Activated gamma-delta T cell treated with anti-CD3 and anti-CD28 coated beads, Interleukin-2, amount 50 U/mL, for 16 hours (primary cell): ENCODE data around the gene CDKN2B-AS1.

Experiments
- DNase-seq: peaks from one replicate; pipeline ENCODE4 v3.0.0-alpha.2; 2020; ENCODE audit warnings: low read depth

The CDKN2B-AS1 gene

DNA sequence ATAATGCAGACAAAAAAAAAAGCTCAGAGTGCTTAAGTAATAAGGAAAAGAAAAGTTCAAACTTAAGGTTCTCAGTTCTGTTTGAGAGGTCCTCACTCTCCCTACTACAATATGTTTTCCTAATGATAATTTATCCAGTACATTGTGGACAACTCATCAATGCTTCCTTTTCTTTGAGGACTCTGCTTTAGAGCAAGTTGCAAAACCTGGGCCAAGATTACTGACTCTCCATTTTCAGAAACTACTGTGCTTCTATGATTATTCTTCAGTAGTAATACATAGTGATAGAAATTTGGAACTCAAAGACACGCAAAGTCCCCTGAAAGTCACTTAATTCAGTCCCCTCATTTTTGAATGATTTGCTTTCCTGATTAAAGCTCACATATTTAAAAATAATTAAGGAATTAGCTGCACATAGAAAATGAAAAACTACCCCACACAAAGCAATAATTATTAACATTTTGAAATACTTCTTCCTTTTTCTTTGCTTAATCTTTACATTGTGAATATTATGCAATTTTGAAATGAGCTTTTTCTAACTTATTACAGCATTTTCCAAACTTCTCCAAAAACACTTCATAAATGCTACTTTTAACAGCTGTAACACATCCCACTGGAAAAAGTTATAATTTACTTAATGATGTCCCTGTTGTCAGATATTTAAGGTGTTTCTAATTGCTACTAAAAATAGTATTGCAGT lies 11.6 kb upstream of the CDKN2B-AS1 start:
- no peak for DNase-seq

- no peak for DNase-seq
These were observed 11.0 kb upstream of the CDKN2B-AS1 start for GRCh38 chr9:21983561-21983935.

DNA sequence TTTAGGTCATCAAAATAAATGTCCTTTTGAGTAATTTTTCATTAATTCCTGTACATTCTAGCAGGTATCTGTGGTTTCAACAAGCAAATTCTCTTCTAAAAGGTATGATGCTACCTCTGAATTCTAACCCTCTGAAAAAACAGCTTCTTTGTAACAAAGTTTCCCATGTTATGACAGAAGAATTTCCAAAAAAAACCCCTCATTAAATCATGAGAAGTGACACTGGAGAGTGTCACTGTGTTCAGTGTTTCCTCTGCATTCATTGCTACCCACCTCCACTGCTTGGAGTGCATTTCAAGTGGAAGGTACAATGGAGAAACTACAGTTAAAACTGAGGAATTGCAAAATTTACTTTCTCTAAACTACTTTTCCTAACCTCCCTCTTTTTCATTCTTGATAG lies 10.5 kb upstream of the CDKN2B-AS1 start:
- no peak for DNase-seq

DNA sequence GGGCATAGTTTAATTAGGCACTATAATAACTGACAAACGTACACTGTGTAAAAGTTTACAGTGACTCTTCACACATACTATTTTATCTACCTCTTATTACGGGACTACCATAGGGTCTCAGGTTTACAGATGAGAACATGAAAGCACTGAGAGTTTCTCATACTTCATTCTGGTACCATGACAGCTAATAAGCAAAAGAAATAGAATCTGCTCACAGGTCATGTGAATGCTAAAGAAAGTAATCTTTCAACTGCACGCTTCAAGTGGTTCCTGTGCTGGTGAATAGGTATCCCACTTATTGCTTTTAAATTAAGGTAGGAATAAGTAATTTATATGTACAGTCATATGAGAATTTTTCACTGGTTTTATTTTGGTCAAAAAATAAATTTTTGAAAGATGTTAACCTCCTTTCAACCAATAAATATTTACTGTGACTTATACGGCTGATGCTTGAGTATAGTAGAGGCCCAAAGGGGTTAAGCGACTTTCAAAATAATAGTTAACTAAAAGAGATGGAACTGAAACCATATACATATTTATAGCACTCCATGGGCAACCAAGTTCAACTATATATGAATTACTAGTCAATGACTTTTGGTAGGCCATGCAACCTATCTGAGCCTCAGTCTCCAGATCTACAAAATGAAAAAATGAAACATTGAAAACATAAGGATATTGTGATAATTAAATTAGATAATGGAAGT lies 8.5 kb upstream of the CDKN2B-AS1 start:
- no peak for DNase-seq

DNA sequence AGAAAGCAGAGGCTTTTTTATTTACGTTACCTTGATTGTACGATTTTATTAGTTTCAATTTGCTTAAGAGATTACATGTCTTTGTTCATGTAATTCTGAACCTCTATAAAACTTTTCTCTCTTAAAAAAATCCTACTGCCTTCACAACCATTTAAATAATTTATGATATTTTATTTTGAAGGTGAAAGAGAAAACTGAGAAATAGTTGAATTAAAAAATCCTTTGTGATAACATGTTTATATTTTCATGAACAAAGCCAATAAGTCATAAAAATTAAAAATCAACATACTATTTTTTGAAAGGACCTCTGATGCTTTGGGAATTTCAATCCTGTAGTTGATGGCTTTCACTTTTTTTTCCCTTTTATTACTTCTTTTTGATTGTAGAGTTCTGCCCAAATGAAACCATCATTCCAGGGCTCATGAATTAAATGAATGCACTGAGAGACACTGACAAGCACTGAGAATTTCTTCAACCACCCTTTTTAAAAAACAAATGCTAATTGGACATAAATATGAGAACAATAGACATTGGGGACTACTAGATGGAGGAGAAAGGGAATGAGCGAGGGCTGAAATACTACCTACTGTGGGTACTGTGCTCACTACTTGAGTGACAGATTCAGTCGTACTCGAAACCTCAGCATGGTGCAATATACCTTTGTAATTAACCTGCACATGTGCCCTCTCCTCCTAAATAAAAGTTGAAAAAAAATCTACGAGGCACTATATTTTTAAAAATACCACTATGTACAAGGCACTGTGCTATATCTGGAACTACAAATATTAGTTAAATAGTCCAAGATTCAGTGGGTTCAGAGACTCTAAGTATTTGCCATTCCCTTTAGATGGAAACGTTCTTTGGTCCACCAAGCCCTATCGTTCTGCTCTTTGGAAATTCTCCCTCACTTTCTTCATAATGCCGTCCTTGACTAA lies 6.3 kb upstream of the CDKN2B-AS1 start:
- DNase-seq: no peak

DNA sequence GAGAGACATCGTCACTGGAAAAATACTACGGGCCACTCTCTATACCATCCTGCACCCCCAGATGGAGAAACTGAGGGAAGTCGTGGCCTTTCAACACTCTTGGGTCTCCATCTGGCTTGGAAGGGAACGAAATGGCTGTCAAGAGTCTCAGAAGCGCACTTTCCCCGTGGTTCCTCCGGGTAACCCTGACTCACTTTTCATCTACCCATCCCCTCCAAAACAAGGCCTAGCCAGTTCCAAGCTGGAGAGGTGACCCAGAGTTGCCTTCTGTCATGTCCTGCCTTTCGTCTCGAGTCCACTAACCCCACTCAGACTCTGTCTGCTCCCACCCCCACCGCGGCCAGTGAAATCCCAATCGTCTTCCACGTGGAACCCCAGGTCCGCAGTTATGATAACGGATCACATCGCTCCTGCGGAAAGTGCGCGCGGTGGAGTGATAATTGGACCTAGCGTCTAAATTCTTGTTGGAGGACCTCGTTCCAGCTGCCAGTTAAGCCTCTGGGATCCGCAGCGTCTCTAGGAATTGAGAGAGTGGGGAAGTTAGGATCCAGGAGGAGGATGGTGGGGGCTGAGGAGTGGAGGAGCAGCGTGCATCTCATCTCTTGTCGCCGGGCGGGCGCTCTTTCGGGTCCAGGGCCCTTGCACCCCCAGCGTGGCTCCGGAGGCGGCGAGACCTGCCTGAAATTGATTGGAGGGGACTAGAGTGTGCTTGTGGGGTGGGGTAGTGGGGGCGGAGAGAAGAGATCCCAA lies 5.0 kb upstream of the CDKN2B-AS1 start:
- DNase-seq: no peak

GRCh38 chr9:21991072-21991959 lies 3.3 kb upstream of the CDKN2B-AS1 start:
- no peak for DNase-seq

GRCh38 chr9:21993007-21993406 lies 1.6 kb upstream of the CDKN2B-AS1 start:
- DNase-seq: no peak

DNA sequence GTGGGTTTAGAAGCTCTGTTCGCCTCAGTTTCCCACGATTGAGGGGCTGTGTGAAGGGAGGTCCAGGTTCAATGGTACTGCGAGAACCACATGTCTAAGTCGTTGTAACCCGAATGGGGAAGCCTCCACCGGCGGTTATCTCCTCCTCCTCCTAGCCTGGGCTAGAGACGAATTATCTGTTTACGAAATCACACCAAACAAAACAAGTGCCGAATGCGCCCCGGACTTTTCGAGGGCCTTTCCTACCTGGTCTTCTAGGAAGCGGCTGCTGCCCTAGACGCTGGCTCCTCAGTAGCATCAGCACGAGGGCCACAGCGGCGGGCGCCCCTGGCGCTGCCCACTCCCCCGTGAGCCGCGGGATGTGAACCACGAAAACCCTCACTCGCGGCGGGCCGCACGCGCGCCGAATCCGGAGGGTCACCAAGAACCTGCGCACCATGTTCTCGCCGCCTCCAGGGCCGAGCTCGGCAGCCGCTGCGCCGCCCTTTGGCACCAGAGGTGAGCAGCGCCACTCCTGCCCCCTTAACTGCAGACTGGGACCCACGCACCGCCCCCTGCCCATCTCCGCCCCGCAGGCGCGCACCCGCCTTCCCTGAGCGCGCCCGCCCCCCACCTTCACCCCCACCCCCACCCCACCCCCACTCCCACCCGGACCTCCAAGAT lies 567 bp upstream of the CDKN2B-AS1 start, which contains the start of gene CDKN2A:
CDKN2A (minus strand) TSS at position 500 of the 663 bp plus-strand sequence.
- no peak for DNase-seq

- peak; percentile 50 for DNase-seq
These were observed 545 bp downstream of the CDKN2B-AS1 start for GRCh38 chr9:21995006-21995665.

DNA sequence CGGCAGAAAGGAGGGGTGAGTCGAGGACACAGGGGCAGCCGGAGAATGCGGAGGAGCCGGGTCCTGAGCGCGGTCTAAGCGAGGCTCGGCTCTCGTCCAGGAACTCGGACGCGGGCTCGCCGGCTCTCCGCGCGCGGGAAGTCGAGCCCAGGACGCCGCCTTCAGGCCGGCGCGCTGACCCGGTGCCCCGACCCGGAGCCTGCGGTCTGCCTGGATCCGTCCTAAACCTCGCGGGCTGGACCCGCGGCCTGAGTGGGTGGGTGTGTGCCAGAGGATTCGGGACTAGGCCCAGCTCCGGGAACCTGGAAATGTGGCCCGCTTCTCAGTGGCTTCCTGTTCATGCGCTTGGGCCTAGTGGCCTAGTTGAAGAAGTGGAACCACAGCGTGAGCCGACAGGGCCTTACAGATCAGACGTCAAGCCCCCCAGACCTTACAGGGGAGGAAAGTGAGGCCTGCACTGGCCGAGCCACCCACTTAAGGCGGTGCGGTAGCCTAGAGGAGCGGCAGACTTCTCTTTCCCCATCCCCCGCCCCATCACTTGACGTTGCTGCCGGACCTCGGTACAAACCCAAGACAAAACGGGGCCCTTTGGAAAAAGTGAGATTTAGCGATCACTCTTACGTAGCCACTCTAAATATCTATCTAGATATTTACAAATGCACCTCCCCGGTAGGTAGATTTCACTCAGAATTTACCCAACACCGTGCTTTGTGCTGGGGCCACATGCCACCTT lies 1.2 kb downstream of the CDKN2B-AS1 start:
- DNase-seq: no peak

DNA sequence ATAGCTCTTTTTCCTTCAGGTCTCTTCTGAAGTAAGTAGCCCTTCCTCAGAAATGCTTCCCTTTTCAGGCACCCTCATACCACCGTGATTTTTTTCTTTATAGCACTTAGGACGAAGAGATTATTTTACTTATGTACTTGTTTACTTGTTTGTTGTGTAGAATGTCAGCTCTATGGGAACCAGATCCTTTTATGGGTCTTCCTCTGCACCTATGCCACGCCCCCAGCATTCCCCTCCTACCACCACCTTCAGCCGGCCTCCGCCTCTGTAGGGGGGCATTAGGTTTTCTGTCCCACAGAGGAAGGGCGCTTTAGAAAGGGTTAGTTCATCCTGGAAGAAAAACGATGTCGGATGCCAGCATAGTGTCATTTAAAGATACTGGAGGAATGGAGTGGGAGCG lies 1.8 kb downstream of the CDKN2B-AS1 start:
- DNase-seq: no peak

DNA sequence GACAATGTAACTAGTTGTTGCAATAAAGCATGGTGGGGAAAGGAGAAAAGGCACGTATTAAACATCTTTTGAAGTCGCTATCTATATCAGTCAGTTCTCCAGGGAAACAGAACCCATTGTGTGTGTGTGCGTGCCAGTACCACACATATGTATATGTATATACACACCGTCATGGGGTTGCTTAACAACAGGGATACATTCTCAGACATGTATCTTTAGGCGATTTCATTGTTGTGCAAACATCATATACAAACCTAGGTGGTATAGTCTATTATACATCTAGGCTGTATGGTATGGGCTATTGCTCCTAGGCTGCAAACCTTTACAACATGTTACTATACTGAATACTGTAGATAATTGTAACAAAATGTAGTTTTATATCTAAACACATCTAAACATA lies 2.3 kb downstream of the CDKN2B-AS1 start:
- DNase-seq: no peak

DNA sequence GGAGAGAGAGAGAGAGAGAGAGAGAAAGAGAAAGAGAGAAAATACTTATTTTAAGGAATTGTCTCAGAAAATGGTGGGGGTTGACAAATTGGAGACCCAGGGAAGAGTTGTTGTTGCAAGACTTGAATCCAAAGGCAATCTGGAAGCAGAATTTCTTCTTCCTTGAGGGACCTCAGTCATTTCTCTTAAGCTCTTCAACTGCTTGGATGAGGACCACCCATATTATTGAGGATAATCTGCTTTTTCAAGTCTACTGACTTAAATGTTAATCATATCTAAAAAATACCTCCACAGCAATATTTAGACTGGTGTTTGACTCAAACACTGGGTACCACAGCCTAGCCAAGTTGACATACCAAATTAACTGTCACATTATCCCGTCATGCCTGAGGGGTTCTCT lies 2.9 kb downstream of the CDKN2B-AS1 start:
- DNase-seq: no peak

- DNase-seq: no peak
These were observed 3.4 kb downstream of the CDKN2B-AS1 start for GRCh38 chr9:21998026-21998425.

DNA sequence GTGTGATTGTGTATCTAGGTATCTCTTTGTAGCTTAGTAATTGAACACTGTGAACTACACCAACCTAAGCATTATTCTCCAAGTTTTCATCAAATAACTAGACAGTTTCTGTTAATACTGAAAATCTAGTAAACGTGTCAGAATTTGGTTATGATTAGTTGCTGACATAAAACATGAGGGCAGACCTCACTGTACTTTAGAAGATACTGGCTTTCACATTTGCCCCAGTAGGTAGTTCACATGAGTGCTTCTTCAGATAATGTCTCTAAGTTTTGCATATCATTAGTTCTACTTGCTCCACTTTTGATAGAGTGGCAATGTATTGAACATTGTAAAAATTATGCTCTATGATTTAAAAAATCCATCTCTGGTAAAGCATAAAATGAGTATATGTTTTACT lies 7.4 kb downstream of the CDKN2B-AS1 start:
- no peak for DNase-seq

- no peak for DNase-seq
These were observed 10.6 kb downstream of the CDKN2B-AS1 start for GRCh38 chr9:22005021-22005701.
